ENCODE results near the gene SAMM50.

Gene SAMM50

DNA sequence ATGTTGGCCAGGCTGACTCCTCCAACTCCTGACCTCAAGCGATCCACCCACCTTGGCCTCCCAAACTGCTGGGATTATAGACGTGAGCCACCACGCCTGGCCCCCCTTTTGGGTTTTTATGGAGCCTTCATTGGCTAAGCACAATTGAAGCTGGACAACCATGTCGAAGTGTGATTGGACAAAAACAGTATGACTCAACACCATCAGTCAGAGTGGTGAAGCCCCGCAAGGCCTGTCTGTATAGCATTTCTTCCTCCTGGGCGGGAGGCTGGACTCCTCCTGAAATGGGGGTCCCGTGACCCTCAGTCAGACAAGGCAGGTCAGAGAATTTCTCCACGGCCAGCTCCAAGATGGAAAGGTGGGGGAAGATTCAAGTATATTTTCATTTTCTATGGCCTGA lies 65.7 kb downstream of the SAMM50 start:
- no peak overlapping the region for H3K4me3 Mint-ChIP-seq
- H3K36me3 Mint-ChIP-seq = peaks cover 3% of the 10 kb centered on the region
- H3K27me3 Mint-ChIP-seq = peaks cover 6% of the 10 kb centered on the region
- H3K27ac Mint-ChIP-seq = no peak overlapping the region
- H3K4me1 Mint-ChIP-seq (ENCODE audit: low read depth) = peaks cover 12% of the 10 kb centered on the region
- no peaks in the 10 kb centered on the region for H3K9me3 Mint-ChIP-seq (ENCODE audit: low read depth)

DNA sequence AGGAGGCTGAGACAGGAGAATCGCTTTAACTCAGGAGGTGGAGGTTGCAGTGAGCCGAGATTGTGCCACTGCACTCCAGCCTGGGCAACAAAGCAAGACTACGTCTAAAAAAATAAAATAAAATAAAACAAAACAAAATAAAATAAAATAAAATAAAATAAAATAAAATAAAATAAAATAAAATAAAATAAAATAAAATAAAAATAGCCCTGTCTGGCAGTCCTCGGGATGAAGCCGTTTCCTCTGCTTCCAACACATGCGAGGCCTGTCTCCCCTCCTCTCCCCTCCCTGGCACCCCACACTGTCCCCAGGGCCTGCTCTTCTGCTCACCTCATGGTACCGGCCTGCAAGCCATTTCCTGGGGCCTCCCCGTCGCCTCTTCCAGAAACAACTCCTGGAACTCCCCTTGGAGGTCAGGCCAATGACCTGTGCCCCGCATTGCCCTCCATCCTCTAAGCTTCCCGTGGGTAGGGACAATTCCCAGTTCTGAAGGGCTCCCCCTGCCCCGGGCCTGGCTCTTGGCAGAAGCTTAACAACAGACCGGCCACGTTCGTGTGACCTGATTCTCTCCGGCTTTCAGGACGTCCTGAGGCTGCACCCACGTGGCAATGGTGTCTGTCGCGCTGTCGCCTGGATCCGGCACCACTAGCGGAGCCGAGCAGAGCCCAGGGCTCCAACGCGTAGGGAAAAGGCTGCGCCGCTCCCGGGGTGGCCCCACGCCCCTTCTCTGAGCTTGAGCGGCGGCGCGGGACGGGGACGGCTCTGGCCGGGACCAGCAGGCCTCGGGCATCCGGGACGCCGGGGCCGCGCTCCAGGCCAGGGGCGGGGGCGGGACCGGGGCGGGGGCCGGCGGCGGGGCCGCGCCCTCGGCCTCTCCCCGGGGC lies 68.4 kb downstream of the SAMM50 start:
- H3K36me3 Mint-ChIP-seq = peaks cover 3% of the 10 kb centered on the region
- peaks cover 11% of the 10 kb centered on the region for H3K27me3 Mint-ChIP-seq
- H3K4me3 Mint-ChIP-seq = peak overlapping the region; percentile 83
- H3K4me1 Mint-ChIP-seq (ENCODE audit: low read depth) = peaks cover 25% of the 10 kb centered on the region
- no peaks in the 10 kb centered on the region for H3K9me3 Mint-ChIP-seq (ENCODE audit: low read depth)
- peak overlapping the region; percentile 68 for H3K27ac Mint-ChIP-seq

DNA sequence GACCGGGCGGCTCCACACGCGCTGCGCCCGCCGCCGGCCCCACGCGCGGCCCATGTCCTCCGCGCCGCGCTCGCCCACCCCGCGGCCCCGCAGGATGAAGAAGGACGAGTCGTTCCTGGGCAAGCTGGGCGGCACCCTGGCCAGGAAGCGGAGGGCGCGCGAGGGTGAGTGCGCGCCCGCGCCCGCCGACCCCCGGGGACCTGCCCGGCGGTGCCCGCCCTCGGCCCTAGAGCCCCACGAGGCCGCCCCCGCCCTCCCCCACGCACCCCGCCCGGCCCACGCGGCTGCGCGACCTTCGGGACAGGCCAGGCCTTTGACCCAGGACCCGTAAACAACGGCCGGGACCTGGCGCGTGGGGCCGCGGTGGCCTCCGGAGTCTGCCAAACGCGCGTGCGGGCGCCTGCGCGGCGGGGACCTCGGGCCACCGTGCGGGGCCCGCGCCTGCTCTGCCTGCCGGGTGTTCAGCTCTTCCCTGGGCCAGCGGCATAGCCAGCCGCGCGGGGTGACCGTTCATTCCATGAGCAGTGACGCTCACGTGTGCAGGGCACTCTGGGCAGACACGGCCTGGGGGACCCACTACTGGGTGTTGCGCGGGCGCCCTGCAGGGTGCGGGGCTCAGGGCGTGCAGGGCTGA lies 69.2 kb downstream of the SAMM50 start, which contains the start of gene PARVB:
PARVB (plus strand) TSS at position 15 of the 634 bp plus-strand sequence; CDS start at position 53, 38 bp downstream.
- Mint-ChIP-seq H3K4me1 (ENCODE audit: low read depth) (peaks cover 25% of the 10 kb centered on the region), H3K4me3 (peak within 1 kb of the TSS; percentile 83), H3K9me3 (ENCODE audit: low read depth) (no peaks in the 10 kb centered on the region), H3K27me3 (peaks cover 11% of the 10 kb centered on the region), H3K36me3 (peaks cover 3% of the 10 kb centered on the region), H3K27ac (peak within 1 kb of the TSS; percentile 70)

DNA sequence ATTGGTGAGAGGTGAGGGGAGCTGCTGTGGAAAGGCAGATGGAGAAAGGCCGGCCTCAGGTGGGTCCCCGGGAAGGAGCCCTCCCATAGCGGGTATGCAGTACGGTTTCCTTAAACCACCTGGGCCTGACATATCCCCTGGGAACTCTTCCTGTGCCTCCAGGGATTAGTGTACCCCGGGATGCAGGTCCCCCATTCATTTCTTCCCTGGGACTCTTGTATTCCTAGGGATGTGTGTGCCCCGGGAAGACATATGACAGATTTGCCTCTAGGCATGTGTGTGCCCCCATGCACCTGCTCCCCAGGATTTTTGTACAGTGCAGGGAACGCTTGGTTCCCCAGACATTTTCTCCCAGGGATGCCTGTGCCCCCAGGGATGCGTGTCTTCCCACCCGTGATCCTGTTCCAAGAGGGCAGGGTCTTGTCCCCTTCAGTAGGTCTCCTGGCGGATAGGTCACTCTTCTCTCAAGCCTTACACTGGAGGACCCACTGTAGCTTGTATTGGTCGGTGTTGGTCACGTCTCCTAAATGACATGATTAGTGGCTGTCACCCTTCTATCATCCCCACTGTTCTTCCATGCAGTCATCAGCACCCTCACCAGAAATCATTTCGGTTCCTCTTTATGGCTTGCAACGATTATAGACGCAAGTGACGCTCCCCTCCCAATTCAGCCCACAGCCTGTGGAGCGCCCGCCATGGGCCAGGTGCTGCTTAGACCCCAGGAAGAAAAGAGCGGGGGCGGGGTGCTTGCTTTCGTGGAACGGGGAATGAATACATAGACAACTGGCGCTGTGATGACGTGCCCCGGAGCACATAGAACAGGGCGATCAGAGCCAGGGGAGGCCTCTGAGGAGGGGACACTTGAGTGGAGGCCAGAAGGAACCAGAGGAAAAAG lies 70.2 kb downstream of the SAMM50 start:
- H3K4me3 Mint-ChIP-seq = peak overlapping the region; percentile 81
- H3K27ac Mint-ChIP-seq = peak overlapping the region; percentile 70
- H3K4me1 Mint-ChIP-seq (ENCODE audit: low read depth) = peaks cover 25% of the 10 kb centered on the region
- H3K9me3 Mint-ChIP-seq (ENCODE audit: low read depth) = no peaks in the 10 kb centered on the region
- H3K36me3 Mint-ChIP-seq = peaks cover 3% of the 10 kb centered on the region
- H3K27me3 Mint-ChIP-seq = peaks cover 11% of the 10 kb centered on the region

DNA sequence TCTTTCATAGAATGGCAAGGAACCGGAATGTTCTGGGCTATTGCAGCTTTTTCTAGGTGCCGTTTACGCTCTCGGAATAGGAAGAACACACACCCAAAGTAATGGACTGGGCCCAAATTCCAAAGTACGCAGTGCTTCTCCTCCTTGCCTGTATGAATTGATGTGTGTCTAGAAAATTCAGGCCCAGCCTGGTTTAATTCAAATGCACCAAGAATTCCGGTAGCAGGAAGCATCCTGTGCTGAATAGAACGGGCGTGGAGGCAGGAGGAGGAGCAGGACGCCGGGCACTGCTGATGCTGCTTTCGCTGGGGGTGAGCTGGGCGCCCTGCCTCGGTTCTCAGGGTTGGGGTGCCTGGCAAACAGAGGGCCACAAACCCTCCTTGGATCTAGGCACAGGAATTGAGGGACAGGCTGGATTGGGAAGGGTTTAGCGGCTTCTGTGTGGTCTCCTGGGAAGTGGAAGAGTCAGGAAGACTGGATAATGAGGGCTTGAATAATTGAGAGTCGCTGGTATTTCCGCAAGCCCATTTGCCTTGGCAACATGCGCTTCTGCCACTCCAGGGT lies 70.9 kb downstream of the SAMM50 start:
- Mint-ChIP-seq H3K27me3 (peaks cover 11% of the 10 kb centered on the region), H3K27ac (peak overlapping the region; percentile 34), H3K4me3 (peak overlapping the region; percentile 27), H3K36me3 (peaks cover 3% of the 10 kb centered on the region), H3K9me3 (ENCODE audit: low read depth) (no peaks in the 10 kb centered on the region), H3K4me1 (ENCODE audit: low read depth) (peaks cover 26% of the 10 kb centered on the region)

DNA sequence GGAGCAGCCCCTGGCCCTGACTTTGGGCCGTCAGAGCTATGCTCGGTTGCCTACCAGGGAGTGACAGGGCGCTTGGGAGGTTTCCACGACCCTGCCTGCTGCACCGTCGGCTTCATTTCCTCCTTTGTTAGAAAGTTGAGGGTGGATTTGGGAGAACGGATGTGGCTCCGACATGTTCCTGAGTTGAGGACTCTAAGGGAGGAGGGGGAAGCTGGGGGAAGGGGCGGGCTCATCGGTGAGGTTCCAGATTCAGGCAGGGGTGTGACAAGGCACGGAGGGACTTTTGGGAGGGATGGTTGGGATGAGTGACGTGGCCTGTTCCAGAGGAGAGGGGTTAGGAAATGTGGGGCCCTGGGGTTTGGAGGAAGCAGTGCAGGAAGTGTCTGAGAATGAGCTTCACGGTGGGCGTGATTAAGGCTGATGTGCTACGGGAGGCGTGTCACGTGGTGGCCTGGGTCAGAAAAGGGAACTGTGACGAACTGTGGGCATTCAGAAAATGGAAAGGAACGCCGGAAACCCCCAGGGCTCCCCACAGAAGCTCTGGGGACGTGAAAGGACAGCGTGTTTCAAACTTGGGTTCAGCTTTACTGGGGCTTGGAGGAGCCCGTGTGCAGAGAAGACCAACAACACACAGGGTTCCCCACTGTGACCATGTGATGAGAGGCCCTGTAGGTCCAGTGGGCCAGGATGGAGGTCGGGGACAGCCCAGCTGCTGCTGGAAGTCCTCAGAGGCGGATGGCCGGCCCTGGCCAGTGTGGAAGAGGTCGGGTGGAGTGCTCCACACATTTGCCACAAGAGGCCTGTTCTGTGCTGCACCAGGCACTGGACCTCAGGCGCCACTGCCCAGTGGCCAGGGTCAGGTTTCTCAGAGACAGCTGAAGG lies 71.6 kb downstream of the SAMM50 start:
- no peaks in the 10 kb centered on the region for H3K9me3 Mint-ChIP-seq (ENCODE audit: low read depth)
- H3K27me3 Mint-ChIP-seq = peaks cover 11% of the 10 kb centered on the region
- H3K4me3 Mint-ChIP-seq = peak overlapping the region; percentile 66
- peaks cover 3% of the 10 kb centered on the region for H3K36me3 Mint-ChIP-seq
- H3K27ac Mint-ChIP-seq = peak overlapping the region; percentile 79
- H3K4me1 Mint-ChIP-seq (ENCODE audit: low read depth) = peaks cover 29% of the 10 kb centered on the region

DNA sequence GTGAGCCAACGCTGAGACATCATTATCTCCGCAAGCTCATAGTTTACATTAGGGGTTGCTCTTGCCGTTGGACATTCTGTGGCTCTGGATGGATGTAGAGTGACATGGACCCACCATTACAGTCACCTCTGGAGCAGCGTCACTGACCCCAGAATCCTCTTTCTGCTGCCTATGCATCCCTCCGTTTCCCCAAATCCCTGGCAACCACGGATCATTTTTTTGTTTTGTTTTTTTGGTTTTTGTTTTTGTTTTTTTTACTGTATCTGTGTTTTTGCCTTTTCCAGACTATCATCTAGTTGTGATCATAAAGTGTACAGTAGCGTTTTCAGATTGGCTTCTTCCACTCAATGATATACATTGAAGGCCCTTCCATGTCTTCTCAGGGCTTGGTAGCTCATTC lies 72.8 kb downstream of the SAMM50 start:
- H3K36me3 Mint-ChIP-seq = peaks cover 3% of the 10 kb centered on the region
- H3K9me3 Mint-ChIP-seq (ENCODE audit: low read depth) = no peaks in the 10 kb centered on the region
- no peak overlapping the region for H3K27ac Mint-ChIP-seq
- H3K4me1 Mint-ChIP-seq (ENCODE audit: low read depth) = peaks cover 31% of the 10 kb centered on the region
- no peak overlapping the region for H3K4me3 Mint-ChIP-seq
- H3K27me3 Mint-ChIP-seq = peaks cover 11% of the 10 kb centered on the region

DNA sequence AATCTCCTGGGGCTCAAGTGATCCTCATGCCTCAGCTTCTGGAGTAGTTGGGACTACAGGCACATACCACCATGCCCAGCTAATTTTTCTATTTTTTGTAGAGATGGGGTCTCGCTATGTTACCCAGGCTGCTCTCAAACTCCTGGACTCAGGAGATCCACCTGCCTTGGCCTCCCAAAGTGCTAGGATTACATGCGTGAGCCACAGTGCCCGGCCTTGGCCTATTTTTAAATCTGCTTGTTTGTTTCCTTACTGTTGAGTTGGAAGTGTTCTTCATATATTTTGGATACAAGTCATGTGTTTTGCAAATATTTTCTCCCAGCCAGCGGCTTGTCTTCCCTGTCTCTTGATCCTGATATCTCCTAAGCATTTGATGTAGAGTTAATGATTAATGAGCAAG lies 73.8 kb downstream of the SAMM50 start:
- peaks cover 27% of the 10 kb centered on the region for H3K4me1 Mint-ChIP-seq (ENCODE audit: low read depth)
- no peak overlapping the region for H3K27ac Mint-ChIP-seq
- H3K27me3 Mint-ChIP-seq = peaks cover 11% of the 10 kb centered on the region
- H3K9me3 Mint-ChIP-seq (ENCODE audit: low read depth) = no peaks in the 10 kb centered on the region
- no peaks in the 10 kb centered on the region for H3K36me3 Mint-ChIP-seq
- H3K4me3 Mint-ChIP-seq = no peak overlapping the region

DNA sequence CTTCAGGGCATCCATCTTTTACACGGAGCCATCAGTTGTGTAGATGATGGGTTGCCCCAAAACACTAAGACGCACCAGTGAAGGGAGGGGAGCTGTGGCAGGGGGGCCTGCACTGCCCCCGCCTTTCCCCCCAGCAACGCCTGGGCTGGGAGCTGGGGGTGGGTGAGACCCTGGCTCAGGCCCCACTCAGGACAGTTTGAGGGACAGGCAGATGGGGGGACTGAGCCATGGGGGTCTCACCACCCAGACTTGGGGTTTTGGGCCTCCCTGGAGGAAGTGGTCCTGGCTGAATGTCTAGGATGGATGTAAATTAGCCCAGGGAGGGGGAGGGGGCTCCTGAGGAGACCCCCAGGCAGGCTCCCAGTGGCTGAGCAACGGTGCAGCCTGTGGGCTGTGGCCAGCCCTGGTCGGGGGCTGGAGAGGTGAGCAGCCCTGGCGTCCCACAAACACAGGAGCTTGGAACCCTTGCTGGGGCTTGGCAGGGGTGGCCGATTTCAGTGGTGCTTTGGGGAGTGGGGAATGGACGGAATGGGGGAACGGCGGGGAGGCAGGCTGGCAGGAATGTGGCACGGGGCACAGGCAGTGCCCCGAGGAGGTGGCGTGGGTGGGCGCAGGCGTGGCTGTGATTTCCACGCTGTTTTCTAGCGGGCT lies 74.9 kb downstream of the SAMM50 start:
- no peak overlapping the region for H3K27ac Mint-ChIP-seq
- H3K27me3 Mint-ChIP-seq = peaks cover 10% of the 10 kb centered on the region
- no peaks in the 10 kb centered on the region for H3K36me3 Mint-ChIP-seq
- no peak overlapping the region for H3K4me3 Mint-ChIP-seq
- peaks cover 24% of the 10 kb centered on the region for H3K4me1 Mint-ChIP-seq (ENCODE audit: low read depth)
- no peaks in the 10 kb centered on the region for H3K9me3 Mint-ChIP-seq (ENCODE audit: low read depth)

DNA sequence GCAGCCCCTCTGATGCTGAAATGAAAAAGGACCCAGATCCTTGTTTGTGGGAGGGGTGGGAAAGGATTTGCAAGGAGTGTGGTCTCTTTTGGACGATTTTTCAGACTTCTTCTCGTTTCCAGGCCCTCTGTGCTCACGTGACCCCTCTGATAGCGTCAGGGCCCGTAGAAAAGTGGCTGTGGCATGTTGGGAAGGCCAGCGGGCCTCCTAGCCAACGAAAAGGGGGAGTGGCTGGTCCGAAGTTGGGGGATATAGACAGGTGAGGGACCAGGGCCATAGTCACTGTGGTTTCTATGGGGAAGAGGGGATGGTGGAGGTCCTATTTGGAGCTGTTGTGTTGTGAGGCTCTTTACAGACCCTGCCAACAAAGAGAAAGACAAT lies 75.5 kb downstream of the SAMM50 start:
- no peak overlapping the region for H3K27ac Mint-ChIP-seq
- H3K9me3 Mint-ChIP-seq (ENCODE audit: low read depth) = no peaks in the 10 kb centered on the region
- H3K27me3 Mint-ChIP-seq = peaks cover 7% of the 10 kb centered on the region
- peaks cover 21% of the 10 kb centered on the region for H3K4me1 Mint-ChIP-seq (ENCODE audit: low read depth)
- no peaks in the 10 kb centered on the region for H3K36me3 Mint-ChIP-seq
- H3K4me3 Mint-ChIP-seq = no peak overlapping the region

DNA sequence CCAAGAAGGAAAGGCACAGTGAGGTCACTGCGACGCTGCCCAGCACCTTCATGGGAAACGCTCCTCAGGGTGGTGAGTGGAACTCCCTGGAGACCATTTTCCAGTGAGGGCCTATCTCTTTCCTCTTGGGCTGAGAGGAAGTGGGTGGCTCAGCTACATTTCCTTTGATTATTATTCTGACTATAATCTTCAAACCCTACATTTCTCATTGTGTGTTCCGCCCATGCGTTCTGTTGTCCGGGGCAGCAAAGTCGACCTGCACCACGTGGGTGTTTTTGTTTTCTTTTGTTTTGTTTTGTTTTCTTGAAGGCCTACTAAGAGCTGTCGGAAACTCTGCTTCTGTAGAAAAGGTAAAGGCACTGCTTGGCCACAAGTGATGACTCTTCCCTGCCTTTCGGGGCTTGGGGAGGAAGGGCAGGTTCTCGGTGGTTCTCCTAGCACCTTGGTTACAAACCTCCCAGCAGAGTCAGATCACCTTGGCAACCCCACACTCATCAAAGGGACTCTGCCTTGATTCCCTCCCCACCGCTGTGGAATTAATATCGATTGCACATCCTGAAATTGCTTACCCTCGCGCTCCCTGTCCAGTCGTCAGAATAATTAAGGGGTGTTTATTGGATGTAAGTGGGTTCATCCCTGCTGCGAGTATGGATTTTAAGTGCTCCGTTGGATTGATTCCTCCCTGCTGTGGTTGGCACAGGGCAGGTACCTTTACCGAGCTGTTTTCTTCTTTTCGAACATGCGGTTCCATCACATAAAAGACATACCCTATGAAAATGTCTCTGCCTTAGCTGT lies 76.1 kb downstream of the SAMM50 start:
- Mint-ChIP-seq H3K27me3 (peaks cover 3% of the 10 kb centered on the region), H3K4me3 (peak overlapping the region; percentile 57), H3K36me3 (no peaks in the 10 kb centered on the region), H3K27ac (no peak overlapping the region), H3K4me1 (ENCODE audit: low read depth) (peaks cover 16% of the 10 kb centered on the region), H3K9me3 (ENCODE audit: low read depth) (no peaks in the 10 kb centered on the region)

DNA sequence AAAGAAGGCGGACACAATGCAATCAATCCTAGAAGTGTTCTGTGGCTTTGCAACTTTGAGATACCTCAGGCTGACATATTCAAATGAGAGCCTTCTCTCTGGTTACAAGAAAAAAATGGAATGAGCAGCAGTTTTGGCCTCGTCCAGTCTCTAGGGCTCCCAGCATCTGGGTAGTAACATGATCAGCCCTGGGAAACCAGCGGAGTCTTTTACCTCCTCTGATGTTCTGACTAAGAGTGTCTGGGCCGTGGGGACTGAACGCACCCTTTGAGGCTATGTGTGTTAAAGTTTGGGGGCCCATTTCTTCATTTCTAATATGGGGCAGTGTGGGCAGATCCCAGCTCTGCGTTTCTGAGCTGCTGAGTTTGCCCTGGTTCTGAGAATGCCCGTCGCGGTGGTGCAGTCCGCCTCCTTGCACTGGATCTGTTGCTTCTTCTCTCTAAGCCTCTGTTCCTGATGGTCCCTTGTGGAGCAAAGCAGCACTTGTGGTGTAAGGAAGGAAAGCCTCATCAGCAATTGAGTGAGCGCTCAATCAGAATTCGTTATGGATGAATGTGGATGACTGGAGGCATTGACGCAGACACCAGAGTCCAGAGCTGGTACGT lies 77.0 kb downstream of the SAMM50 start:
- Mint-ChIP-seq H3K27me3 (peaks cover 3% of the 10 kb centered on the region), H3K36me3 (no peaks in the 10 kb centered on the region), H3K4me3 (no peak overlapping the region), H3K27ac (no peak overlapping the region), H3K4me1 (ENCODE audit: low read depth) (peaks cover 7% of the 10 kb centered on the region), H3K9me3 (ENCODE audit: low read depth) (no peaks in the 10 kb centered on the region)
